GM19455 (cell line): ENCODE results near the gene CSRP2.

Source experiments
- ATAC-seq: cut with Tn5 transposase; IDR thresholded peaks from one replicate; pipeline ENCODE4 v1.9.1; 2021; ENCODE audit not compliant: unreplicated experiment

CSRP2 gene

DNA sequence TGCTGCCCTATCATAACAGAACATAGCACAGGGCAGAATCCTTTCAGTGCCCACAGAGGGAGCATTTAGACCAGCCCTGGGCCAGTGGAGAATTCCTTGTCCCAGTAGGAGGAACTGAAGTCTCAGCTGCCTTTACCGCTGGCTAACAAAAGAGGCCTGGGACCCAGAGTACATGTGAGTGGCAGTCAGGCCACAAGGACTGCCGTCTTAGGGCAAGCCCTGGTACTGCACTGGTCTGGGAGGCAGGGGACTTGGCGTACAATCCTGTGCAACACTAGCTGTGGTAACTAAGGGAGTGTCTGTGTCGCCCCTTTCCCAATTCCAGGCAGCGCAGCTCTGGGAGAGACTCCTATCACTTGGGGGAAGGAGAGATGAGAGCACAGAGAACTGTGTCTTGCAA, 17.0 kb upstream of the CSRP2 start:
- no peak for ATAC-seq

- no peak for ATAC-seq
Observed at GRCh38 chr12:76891609-76892008, 12.8 kb upstream of the CSRP2 start.

- no peak for ATAC-seq
Observed at GRCh38 chr12:76890151-76891143, 11.6 kb upstream of the CSRP2 start.

DNA sequence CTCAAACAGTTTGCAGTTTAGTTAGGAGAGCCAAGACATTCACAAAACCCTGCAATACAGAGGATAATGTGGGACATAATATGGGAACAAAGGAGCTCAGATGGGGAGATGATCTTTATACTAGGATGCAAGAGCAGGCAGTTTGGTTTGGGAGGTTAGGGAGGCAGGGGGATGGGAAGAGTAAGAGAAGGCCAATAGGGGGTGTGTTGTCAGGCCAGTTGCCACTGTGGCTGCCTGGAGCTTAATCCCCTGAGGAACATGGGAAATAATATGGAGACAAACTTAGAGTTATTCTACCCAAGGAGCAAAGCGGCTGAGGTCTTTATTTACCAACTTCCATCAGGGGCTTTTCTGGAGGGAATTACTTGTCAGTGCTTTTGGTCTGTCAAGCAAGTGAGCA, 10.0 kb upstream of the CSRP2 start:
- ATAC-seq = no peak

DNA sequence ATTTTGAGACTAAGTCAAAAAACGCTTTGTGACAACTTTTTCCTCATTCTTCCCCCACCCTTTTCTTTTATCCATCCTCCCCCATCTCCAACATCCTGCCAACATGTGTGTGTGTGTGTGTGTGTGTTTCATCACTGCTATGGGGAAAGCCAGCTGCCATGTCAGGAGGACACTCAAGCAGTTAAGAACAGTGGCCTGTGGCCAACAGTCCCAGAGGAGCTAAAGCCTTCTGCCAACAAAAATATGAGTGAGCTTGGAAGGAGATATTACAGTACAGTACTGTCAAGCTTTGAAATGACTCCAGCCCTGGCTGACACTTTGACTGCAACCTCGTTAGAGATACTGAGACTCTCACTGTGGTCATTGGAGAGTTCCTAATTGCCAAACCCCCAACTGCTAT, 5.0 kb upstream of the CSRP2 start:
- ATAC-seq = no peak

GRCh38 chr12:76883151-76883550, 4.3 kb upstream of the CSRP2 start:
- no peak for ATAC-seq

- ATAC-seq = no peak
Observed at GRCh38 chr12:76882367-76882766, 3.5 kb upstream of the CSRP2 start.

GRCh38 chr12:76881142-76881541, 2.3 kb upstream of the CSRP2 start:
- no peak for ATAC-seq

GRCh38 chr12:76880519-76881023, 1.8 kb upstream of the CSRP2 start:
- no peak for ATAC-seq

- no peak for ATAC-seq
Observed at GRCh38 chr12:76879710-76880518, 1.1 kb upstream of the CSRP2 start.

GRCh38 chr12:76878099-76878898, 520 bp downstream of the CSRP2 start:
- ATAC-seq = peak; percentile 25

DNA sequence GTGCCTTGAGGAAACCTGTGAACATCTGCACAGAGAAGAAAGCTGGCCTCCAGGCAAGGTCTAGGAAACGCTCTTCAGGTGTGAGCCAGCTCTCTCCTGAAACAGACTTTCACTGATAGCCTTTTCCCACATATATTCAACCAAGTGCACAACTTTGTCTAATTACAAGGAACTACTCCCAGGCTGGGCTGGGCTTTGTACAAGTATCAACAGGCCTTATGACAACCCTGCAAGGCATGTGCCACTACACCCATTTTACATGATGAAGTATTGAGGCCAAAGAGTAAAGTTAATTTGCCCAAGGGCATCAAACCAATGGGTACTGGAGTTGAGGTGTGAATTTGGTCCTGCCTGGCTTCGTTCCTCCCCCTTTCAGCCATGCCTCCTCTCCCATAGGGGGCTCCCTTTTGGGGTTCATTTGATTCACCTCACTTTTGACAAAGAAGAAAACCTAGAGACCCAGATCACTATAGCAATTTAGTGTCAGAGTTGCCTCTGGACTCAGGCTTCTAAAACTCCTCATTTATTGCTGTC, 2.1 kb downstream of the CSRP2 start:
- ATAC-seq = no peak

GRCh38 chr12:76874491-76875190, 4.2 kb downstream of the CSRP2 start:
- no peak for ATAC-seq

GRCh38 chr12:76874027-76874426, 4.8 kb downstream of the CSRP2 start:
- no peak for ATAC-seq

GRCh38 chr12:76872415-76872814, 6.4 kb downstream of the CSRP2 start:
- no peak for ATAC-seq

DNA sequence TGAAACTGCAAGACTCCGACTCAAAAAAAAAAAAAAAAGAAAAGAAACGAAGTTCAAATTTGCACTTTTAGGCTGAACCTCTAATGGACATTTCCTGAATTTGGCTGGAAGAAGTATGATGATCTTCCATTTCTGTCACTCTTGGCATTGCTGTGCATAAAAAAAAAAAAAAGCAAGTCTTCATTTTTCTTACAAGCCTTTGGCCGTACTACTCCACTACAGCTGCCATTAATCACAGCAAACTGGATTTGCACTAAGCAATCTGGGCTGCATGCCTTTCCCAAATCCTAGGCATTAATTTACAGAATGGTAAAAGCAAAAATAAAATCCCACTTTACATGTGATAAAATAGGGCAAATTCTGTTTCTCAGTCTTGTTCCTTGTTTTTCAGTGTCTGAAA, 7.1 kb downstream of the CSRP2 start:
- no peak for ATAC-seq

DNA sequence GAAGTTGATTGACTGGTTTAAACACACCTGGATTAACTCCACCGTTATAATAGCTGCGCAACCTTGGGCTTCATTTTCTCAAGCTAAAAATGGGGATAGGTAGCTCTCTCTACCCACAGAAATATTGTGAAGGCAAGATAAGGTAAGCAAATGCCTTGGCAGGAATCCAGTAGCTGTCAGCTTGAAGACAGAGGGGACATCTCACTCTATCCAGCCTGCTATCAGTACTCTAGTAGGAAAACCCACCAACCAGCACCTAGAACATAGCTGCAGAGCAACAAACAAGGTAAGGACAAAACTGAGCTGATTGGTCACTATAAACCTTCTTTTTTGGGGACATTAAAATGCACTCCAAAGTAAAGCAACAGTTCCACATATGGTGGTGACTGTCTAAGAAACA, 7.7 kb downstream of the CSRP2 start:
- ATAC-seq = no peak

DNA sequence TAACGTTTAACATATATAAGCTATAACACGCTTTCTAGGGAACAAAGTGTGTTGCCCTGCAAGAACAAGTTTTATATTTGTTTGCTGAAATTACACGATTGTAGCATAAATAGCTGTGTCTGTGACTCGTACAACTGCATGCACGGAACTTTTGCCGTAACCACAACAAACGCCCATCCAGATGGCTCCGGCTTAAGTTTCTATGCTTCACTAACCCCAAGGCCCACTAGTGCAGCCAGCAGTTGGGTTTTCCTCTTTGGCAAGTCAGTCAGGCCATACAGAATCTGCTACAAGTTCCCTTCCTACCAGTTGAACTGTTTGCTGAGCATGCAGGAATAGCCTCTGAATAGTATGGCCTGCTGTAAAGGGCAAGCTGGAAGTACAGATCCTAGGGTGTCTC, 12.1 kb downstream of the CSRP2 start:
- no peak for ATAC-seq

- ATAC-seq = no peak
Observed at GRCh38 chr12:76866151-76866567, 12.7 kb downstream of the CSRP2 start.

DNA sequence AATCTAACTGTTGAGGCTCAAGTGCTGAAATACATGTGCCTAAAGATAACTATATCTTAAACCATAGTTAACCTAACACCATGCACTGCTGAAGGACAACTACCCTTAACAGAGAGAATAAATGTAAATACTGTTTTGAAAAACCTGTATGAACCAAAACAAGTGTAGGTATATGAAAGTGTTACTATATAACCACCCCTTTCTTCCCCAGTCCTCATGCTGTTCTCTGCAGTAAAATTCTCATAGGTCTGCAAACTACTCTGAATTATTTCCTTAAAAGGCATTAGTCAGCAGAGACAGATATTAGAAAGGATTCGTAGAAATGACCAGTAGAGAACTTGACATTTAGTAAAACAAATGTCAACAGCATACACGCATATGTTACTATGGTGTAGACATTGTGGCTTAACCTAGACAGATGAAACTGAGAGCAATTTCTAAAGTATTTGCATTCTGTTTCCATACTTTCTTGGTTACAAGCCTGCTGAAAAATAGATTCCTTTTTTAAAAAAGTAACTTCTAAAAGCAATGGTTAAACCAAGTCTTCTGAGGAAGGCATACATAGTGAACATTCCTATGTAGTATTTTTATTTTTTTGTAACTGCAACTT, 13.9 kb downstream of the CSRP2 start:
- peak; percentile 76 for ATAC-seq
